ENCODE measurements around the gene ZNF654.
"Not testable (repeated sequence)": the region's sequence is repeated elsewhere in the genome, so short reads cannot be mapped to it uniquely, and the experiment has no call there.

The ZNF654 gene

DNA sequence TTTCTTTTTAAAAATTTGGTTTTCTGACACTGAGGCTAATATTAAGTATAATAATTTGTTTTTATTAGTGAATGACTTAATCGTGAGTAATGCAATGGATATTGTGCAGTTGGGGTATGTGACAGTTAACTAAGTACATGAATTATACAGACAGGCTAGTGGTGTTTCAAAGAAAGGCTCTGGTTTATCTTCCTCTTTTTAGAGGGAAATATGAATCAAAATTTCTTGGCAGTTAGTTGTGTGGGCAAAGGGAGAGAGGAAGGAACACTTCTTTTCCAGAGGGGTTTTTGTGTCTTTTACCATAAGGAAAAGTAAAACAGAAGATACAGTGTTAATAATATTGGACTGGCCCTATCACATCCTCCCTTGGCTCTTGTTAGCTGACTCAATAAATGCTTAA, 2.7 kb downstream of the ZNF654 start:
- no peak for DNase-seq (ENCODE audit: low spot score)

DNA sequence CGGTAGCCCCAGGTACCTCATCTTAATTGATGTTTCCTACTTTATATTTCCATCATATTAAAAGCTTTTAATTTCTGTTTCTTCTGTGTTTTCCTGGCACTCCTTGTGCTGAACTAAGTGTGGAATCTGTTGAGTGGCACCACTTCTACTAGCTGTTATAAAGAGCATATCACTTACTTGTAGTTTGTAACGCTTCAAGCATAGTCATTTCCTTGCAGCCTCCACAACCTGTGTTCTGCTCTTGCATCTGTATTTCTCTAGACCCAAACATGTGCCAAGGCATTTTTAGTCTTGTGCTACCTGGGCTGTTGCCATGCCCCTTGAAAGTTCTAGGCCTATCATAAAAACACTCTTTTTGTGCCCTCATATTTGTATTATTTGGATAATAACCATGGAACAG, 16.0 kb downstream of the ZNF654 start:
- no peak for DNase-seq (ENCODE audit: low spot score)

- no peak for DNase-seq (ENCODE audit: low spot score)
Measured at GRCh38 chr3:88075497-88075896, 16.4 kb downstream of the ZNF654 start.

DNA sequence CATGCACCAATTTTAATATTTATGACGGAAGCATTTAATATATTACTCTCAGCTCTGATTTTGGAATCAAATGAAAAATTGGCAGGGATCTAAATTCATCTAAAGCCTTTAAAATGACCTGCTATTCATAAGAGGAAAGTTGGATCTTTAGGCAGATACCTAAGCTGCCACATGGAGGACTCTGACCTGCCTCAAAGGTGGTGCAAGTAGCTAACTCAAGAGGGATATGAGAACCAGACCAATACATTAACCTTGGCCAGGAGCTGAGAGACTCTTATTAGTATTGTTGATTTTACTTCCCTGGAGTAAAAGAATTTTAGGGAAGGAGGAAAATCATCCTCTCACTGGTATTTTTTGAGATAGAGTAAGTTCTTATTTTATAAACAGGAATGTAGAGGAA, 17.7 kb downstream of the ZNF654 start:
- DNase-seq (ENCODE audit: low spot score), result no peak

- DNase-seq (ENCODE audit: low spot score), result no peak
Measured at GRCh38 chr3:88078932-88079331, 19.9 kb downstream of the ZNF654 start.

DNA sequence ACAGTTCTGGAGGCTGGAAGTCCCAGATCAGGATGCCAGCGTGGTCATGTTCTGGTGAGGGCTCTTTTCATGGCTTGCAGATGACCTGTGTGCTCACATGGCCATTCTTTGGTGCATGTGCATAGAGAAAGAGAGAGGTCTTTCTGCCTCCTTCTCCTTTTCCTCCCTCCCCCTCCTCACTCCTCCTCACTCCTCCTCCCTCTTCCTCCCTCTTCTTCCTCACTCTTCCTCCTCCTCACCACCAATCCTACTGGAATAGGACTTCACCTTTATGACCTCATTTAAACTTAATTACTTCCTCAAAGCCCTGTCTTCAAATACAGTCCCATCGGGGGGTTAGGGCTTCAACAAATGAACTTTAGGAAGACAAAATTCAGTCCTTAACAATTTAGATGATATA, 23.8 kb downstream of the ZNF654 start:
- DNase-seq (ENCODE audit: low spot score), result no peak

GRCh38 chr3:88084097-88084501, 25.0 kb downstream of the ZNF654 start:
- DNase-seq (ENCODE audit: low spot score), result no peak

DNA sequence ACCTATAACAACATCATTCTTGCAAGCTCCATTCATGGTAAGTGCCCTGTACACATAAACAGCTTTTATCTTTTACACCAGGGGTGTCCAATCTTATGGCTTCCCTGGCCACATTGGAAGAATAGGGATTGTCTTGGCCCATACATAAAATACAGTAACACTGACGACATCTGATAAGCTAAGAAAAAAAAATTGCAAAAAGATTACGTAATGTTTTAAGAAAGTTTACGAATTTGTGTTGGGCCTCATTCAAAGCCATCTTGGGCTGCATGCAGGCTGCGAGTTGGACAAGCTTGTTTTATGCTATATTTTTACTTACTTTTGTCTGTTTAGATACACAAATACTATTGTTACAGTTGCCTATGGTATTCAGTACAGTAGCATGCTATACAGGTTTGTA, 31.6 kb downstream of the ZNF654 start:
- DNase-seq (ENCODE audit: low spot score), result no peak

GRCh38 chr3:88092270-88092669, 33.2 kb downstream of the ZNF654 start:
- DNase-seq (ENCODE audit: low spot score), result no peak

DNA sequence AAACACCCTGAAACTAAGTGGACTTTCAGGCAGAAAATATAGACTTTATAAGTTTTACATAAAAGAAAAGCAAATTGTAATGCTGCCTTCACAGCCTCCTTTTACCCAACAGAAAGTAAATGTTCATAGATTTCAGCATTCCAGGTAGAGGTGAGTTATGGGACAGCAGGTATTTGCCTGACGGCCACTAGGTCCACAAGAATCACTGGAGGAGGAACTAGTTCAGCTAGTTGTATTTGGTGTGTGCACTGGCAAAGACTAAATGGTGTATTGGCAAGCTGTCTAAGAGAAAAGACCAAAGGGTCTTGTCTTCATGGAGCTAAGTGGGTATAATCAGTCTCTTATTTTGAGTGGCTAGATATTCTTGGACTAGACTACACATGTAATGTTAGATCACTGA, 34.2 kb downstream of the ZNF654 start:
- no peak for DNase-seq (ENCODE audit: low spot score)

DNA sequence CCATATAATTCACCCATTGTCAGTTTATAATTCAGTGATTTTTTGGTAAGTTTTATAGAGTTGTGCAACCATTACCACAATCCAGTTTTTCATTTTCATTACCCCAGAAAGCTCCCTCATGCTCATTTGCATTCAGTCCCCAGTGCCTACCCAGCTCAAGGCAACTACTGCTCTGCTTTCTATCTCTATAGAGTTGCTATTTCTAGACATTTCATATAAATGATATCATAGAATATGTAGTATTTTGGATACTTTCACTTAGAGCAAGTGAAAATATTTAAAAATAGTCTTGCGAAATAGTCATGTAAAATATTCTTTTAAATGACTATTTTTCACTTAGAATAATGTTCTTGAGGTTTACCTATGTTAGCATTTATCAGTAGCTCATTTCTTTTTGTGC, 42.1 kb downstream of the ZNF654 start:
- no peak for DNase-seq (ENCODE audit: low spot score)

- DNase-seq (ENCODE audit: low spot score), result no peak
Measured at GRCh38 chr3:88105325-88105724, 46.3 kb downstream of the ZNF654 start.

- no peak for DNase-seq (ENCODE audit: low spot score)
Measured at GRCh38 chr3:88112289-88112688, 53.2 kb downstream of the ZNF654 start.

GRCh38 chr3:88113311-88114162, 54.5 kb downstream of the ZNF654 start:
- peak; percentile 73 for DNase-seq (ENCODE audit: low spot score)

DNA sequence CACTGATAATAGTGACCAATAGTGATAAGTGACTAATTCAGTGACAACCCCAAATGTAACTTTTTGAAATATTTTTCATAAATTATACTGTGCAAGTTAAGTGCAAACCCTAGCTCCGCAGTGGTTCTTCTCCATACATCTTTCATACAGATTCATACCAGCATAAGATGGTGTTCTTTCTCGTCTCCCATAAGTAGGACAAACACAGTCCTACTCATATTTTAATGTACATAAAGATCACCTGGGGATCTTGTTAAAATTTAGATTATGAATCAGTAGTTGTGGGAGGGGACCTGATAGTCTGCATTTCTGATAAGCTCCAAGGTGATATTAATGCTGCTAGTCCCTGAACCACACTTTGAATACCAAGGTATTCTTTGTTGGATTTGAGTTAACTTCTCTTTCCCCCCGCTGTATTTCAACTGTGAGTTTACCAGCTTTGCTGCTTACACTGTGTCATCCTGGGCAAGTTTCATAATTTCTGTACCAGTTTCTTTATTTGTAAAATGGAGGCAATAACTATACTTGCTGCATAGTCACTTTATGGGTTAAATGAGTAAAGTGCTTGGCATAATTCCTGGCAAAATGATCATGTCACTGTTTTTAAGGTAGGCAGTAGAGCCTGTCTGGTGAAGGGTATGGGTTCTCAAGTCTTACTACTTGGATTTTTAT, 56.0 kb downstream of the ZNF654 start:
- DNase-seq (ENCODE audit: low spot score), result no peak

DNA sequence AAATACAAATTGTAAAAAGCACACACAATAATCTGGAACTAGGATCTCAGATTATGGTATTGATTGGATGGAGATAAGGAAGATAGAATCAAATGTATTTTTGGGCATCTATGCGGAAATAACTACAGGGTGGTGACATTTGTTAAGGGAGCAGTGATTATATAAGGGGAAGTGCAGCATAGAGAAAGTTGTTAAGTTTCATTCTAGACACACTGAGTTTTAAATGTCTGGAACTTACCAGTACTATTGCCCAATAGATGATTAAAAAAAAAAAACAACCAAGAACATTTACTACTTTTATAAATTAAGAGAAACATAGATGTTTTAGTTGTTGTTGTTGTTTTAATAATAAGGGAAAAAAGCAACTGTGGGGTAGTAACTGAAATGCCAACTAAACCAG, 58.6 kb downstream of the ZNF654 start:
- no peak for DNase-seq (ENCODE audit: low spot score)

DNA sequence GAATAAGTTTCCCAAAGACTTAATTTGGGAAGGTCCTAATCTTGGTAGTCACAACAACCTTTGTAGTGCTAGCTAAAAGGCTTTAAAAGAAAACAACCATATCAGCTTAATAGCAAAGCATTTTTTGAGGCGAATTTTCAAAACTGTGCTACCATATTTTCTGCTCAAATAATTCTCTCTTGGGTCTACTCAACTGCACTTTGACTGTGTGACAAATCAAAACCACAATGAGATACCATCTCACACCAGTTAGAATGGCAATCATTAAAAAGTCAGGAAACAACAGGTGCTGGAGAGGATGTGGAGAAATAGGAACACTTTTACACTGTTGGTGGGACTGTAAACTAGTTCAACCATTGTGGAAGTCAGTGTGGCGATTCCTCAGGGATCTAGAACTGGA, 59.5 kb downstream of the ZNF654 start:
- DNase-seq (ENCODE audit: low spot score), result not testable (repeated sequence)

DNA sequence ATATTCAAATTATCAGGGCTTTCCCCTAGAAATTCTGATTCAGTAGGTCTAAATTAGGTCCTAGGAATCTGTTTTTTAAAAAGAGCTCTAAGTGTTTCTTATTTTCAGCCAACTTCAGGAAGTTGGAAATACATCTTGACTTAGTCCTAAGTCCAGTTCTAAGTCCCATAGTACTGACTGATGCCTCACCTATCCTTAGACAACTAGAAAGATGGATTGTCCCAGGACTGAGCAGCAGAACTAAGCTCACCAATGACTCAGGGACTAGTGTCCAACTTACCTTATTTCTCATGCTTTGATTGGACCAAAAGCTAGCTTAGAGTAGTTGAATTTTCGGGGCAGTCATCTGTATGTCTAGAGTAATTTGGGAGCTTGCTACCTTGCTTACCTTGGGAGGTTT, 64.5 kb downstream of the ZNF654 start:
- no peak for DNase-seq (ENCODE audit: low spot score)

- no peak for DNase-seq (ENCODE audit: low spot score)
Measured at GRCh38 chr3:88131695-88132094, 72.6 kb downstream of the ZNF654 start.

DNA sequence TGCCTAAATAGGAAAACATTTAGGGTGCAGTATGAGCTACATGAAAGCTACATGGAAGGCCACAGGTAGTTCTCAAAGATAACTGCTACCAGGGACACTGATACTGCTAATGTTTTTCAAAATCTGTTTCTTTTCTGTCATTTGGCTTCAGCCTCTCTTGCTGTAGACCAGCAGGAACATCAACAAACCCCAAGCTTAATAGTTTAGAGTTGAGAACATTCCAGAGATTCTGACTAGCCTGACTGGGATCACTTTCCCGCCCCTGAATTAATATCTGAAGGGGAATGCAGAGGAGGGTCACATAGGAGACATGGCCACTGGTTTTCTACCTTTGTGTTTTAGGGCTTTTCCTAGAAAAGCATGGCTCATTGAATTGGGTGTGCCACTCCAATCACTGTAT, 73.8 kb downstream of the ZNF654 start:
- DNase-seq (ENCODE audit: low spot score), result no peak

DNA sequence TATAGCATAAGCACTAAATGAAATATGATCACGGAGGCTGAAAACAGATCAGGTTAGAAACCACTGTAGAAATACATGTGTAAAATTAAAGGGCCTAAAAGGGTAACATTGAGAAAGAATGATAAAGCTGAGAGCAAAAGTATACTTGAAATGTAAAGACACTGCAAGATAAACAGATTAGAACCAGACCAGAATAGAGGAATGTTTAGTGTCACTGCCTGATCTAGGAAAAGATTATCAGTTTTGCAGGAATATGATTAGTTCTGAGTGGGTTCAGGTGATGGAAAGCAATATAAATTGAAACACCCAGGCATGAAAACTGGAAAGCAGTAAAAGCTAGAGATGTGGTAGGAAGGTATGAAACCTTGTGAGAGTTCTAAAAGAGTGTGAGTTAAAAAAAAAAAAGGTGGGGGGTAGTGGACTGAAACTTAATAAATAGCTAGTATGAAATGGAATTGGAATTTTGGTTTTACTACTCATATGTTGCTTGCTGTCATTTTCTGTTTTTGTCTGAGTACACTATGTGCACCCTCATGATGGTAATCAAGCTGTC, 74.7 kb downstream of the ZNF654 start:
- DNase-seq (ENCODE audit: low spot score), result no peak

DNA sequence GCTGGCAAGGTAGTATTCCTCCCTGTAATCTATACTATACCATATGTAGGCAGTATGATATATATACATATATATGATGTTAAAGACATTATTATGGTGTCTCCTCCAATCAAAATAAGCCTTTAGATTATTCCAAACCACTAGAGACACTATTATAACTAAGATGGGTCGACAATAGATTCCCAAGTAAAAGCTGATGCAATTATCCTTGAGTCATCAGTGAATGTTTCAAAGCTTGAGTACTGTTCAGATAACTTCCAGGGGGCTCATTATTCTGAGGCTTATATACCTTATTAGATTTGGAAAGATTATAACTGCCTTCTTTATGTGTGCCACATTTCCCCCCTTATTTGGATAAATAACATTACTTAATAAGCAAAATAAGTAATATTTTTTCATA, 78.8 kb downstream of the ZNF654 start:
- DNase-seq (ENCODE audit: low spot score), result no peak

DNA sequence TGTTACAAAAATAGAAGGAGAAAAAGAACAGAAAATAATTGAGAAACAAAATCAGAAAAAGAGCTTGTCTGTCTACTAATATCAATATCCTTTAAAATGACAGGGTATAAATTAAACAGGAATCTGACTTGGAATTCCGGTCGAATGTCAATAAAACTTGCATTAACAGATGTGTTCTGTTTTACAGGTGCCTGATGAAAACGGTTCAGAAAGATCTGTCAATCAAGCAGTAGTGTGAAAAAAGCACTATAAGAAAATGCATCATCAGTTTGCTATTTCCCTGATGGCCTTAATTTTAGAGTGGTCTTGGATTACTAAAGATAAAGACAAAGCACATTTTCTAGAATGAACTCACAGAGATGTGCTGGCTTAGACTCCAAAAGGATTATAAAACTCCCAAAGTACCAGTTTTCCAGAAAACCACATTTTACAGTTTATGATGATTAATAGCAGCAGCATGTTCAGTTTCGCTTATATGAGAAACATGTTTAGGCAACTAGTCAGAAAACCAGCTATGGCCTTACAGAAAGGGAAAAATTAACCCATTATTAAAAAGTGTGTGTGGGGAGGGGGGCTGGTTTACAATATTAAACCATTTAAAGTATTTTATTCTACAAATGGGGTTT, 82.5 kb downstream of the ZNF654 start:
- DNase-seq (ENCODE audit: low spot score), result no peak

Data from NAMALWA (cell line).